HS-5 (cell line): ENCODE measurements around the gene SPTLC3.

Experiments
- DNase-seq: peaks from one replicate; pipeline ENCODE4 v3.0.0-alpha.2; 2012; ENCODE audit warnings: low read depth

The SPTLC3 gene

DNA sequence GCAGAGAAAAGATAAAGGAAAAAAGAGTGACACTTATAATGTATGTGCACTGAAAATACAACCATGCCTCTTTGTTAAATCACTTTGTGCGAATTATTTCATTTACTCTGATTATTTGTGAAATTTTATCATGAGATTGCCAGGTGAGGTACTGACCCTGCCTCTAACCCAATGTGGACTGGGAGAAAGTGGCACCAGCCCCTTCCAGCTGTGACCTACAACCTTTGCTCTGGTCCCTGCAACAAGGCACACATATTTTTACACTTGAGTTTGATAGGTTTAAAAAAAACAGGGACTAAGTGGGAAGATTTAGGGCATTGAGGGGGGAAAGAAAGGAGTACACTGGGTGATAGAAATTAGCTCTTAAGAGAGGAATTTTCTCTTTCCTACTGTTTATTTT, 132.0 kb downstream of the SPTLC3 start:
- DNase-seq, result no peak

DNA sequence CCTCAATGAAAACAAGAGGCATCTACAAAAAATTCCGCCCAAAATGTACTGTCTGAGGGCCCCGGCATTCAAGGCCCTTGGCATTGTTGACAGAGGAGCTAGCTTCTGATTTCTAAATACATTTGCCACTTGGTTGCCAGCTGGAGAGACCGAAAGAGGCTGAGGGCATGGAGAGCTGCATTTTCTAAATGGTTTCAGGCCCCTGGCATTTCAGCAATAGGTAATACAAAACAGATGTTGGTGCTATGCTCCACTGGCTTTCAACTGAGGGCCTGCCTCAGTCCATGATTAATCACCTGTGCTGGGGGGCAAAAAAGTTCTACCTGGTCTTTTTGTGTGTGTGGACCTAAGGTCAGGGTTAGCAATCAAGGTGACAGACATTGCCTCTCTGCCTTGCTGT, 132.8 kb downstream of the SPTLC3 start:
- DNase-seq, result no peak

GRCh38 chr20:13142143-13142542, 133.4 kb downstream of the SPTLC3 start:
- peak; percentile 14 for DNase-seq

DNA sequence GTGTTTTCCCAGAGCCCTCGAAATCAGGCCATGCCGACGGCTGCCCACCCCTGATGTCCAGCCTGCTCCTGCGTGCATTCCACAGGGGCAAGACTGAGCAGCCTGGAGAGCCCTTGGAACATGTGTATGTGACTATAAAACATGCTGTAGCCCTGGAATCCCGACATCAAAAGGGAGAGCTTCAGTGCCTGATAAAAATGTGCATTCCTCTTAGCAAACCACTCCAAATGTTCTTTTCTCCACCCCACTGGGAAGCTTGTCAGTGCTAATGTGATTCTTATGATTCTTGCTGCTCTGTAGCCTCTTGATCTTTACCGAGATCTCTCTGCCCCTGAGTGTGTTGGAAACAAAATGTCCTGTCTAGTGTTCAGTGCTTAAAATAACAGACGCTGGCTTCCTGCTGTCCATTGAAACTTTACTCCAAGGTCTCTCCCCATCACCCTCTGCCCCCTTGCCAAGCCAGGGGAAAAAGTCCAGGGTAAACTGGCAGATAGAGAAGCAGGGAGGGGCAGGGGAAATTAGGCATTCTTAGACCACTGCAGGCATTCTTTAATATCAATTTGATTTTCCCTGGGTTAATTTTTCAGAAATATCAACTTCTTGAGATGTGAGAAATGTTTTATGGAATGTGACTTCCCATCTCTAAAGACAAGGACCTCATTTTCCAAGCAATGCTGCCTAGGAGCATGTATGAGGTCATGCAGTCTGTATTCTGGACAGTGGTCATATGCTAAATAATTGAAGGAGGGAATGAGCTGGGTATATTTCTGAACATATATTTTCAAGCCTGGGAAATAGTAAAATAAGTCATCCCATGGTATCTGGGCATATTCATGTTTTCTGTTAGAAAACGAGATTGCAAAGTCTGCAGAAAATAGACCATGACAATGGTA, 138.5 kb downstream of the SPTLC3 start:
- no peak for DNase-seq

DNA sequence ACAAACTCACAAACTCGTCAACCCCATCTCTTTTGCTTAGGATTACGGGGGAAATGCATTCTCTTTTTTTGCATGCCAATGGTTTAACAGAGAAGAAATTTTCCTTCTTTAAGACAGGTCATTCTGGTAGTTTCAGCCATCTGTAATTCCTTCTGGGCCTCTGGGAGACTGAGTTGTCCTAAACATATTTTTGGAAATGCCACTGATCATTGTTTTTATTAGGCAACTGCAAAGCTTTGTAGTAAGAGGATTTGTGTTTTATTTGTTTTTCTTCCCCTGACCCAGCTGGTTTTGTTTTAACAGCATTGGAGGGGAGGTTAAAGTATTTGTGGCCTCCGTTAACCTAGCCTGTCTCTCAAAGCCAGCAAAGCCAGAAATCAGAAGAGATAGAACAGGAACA, 139.2 kb downstream of the SPTLC3 start:
- DNase-seq, result no peak

DNA sequence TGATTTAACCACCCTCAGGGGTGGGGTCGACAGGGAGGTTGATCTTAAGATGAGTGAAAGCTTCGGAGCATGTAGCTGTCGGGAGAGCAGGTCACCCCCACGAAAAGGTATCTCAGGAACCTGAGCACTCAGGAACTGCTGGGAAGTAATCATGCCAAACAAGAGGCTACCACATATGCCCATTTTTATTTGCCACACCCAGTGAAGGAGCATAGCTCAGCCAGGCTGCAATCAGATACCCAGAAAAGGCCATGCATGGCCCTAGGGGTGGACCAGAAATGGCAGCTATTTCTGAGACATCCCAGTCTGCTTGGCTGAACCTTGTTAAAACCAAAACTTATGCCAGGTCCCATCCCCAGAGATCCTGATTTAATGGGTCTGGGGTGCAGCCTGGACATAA, 139.6 kb downstream of the SPTLC3 start:
- DNase-seq, result no peak

DNA sequence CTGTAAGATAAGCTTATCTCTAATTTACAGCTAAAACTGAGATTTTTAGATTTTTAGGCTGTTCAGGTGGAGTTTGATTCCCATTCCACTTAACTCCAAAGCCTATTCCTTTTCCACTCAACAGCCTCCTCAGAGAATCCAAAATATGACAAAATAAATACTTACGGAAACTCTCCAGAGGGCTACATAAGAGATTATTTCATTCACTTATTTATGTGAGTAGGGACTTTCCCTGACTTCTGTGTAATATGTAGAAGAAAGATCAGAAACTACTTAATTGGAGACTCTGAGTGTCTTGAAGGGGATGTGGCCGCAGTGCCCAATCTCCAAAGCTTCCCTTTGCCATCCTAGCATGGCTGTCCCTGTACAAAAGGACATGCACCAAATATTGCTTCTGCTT, 140.2 kb downstream of the SPTLC3 start:
- DNase-seq, result no peak

- DNase-seq, result no peak
These were observed 140.8 kb downstream of the SPTLC3 start for GRCh38 chr20:13149371-13150105.

GRCh38 chr20:13158369-13158768, 149.6 kb downstream of the SPTLC3 start:
- DNase-seq, result no peak

GRCh38 chr20:13159889-13160288, 151.1 kb downstream of the SPTLC3 start:
- DNase-seq, result no peak

DNA sequence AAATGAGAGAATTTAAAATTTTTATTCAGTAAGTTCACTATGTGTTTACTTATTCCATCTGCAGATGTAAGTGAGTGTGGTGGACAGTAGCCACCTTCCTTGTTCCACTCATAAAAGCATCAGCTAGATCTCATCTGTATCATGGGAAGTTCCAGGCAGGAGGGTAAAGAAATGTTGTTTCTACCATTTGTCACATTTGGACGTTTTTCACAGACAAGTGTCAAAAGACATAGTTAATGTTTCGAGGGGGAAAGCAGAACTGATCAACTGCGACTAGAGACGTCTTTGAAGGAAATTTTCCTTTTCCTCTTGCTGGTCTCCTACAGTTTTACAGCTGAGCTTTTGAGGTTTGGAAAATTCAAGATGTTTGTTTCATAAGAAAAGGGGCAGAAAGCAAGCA, 156.4 kb downstream of the SPTLC3 start:
- no peak for DNase-seq

DNA sequence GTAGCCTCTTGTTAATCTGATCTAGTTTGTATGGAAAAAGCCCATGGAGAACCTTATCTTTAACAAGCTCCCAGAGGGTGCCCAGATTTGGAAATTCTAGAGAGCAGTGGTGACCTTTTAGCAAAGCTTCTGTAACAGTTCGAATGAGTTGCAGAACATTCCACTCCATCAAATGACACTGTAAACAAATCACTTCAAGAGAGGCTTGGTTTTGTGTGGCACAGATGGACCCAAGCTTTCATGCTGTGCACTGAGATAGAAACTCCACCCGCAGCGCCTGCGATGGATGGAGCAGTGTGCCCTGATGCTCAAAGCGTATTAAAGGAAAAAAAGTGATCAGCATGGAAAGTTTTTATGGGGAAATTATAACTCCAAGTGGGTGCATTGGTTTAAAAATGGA, 157.2 kb downstream of the SPTLC3 start:
- DNase-seq, result no peak

- no peak for DNase-seq
These were observed 157.7 kb downstream of the SPTLC3 start for GRCh38 chr20:13166437-13166836.

DNA sequence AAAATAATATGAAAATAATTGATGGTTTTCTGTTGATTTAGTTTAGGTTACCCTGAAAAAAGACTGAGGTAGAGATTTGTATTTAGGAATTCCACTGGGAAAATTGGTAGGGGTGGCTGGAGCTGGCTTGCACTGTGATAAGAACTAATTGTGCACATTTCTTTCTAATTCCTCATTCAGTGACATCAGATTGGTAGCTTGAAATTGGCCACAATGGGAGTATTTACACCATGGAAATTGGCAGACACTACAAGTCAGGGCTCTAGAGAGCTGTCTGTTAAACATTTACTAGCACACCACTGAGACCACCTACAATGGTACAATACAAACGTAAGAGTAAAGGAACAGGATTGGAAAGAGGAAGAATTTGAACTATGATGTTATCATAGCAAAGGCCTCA, 160.3 kb downstream of the SPTLC3 start:
- no peak for DNase-seq

GRCh38 chr20:13170771-13171170, 162.0 kb downstream of the SPTLC3 start:
- DNase-seq, result no peak

GRCh38 chr20:13173201-13173600, 164.4 kb downstream of the SPTLC3 start:
- no peak for DNase-seq

DNA sequence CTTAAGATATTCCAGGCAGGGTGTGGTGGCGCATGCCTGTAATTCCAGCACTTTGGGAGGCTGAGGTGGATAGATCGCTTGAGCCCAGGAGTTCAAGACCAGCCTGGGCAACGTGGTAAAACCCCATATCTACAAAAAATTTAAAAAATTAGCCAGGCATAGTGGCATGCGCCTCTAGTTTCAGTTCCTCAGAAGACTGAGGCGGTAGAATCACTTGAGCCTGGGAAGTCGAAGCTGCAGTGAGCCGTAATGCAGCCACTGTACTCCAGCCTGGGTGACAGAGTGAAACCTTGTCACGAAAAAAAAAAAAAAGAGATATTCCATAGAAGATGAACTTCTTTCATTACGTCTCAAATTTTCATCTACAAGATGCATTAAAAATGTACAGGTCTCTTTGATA, 165.6 kb downstream of the SPTLC3 start:
- no peak for DNase-seq

DNA sequence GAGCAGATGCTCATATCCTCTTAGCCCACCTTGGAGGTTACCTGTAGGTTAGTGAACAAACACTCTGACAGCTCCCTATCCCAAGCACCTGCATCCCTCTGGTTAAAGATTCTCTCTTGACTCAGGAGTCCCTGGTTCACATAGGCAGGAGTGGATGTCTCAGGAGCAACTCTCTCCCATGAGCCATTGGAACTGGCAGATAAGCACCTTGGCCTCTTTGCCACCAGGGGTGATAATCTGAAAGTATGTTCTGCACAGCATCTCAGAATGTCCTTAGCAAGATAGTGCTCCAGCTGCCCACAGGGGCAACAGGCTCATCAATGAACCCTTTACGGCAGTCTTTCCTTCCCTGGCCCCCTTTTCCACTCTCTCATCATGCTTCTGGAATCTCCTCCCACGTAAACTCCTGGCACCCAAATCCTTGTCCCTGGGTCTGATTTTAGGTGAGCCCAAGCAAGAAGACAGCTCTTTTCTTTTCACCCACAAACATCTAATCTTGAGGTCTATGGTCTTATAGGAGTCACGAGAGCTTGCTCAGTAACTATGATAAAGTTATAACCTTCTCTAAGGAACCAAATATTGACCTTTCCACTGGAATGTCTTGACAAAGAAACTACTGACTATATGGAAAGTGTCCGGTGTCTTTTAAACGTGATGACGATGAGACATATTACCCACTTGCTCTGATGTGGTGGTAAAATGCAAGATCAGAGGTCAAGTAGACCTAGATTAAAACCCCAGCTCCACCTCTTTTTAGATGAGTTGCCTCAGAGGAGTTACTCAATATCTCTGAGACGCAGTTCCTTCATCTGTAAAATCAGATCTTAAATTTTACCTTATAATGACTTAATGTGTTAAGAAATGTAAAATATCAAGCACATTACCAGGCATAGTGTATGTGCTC, 172.5 kb downstream of the SPTLC3 start:
- DNase-seq, result no peak

- DNase-seq, result no peak
These were observed 174.2 kb downstream of the SPTLC3 start for GRCh38 chr20:13183005-13183404.

- DNase-seq, result no peak
These were observed 177.4 kb downstream of the SPTLC3 start for GRCh38 chr20:13186043-13186774.

- no peak for DNase-seq
These were observed 179.1 kb downstream of the SPTLC3 start for GRCh38 chr20:13187899-13188298.

GRCh38 chr20:13199279-13199678, 190.5 kb downstream of the SPTLC3 start:
- no peak for DNase-seq
